HG03558 (cell line): Measurements from ENCODE around the gene TERT.
"Not testable (repeated sequence)": the region's sequence is repeated elsewhere in the genome, so short reads cannot be mapped to it uniquely, and the experiment has no call there.

ENCODE experiments used
- ATAC-seq: cut with Tn5 transposase; IDR thresholded peaks from one replicate; pipeline ENCODE4 v1.9.1; 2021; ENCODE audit warnings: moderate number of reproducible peaks; ENCODE audit not compliant: unreplicated experiment; ENCODE audit errors: extremely low read depth

TERT gene

DNA sequence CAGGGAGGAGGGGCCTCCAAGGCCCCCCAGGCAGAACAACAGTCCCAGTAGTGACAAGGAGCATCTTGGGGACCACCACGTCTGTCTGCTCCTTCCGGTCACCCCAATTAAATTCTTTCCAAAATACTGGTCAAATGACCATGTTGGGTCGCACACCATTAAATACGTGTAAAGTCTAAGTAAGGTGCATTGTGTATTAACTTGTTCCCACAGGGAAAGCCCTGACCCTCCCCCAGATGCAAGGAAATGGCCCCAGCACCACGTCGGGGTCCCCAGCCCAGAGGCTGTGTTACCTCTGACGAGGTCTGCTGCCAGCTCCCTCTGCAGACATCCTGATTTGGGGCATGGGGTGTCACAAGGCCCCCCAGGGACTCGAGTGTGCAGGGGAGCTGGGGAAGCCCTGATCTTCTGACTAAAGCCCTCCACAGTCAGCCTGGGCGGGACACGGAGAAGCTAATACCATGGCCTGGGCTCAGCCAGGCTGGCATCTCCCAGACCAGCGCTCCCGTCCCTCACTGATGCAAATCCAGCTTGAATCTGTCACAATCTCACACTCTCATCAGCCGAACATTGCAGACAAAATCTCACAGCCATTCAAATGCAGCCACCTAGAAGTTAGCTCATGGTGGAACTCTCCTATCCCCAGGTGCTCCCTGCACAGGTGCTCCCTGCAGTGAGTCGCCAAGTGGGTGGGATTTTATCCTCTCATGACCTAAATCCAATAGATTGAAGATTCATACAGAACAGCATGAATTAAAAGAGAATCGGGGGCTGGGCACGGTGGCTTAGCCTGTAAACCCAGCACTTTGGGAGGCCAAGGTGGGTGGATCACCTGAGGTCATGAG, 13.6 kb downstream of the TERT start:
- no peak for ATAC-seq

DNA sequence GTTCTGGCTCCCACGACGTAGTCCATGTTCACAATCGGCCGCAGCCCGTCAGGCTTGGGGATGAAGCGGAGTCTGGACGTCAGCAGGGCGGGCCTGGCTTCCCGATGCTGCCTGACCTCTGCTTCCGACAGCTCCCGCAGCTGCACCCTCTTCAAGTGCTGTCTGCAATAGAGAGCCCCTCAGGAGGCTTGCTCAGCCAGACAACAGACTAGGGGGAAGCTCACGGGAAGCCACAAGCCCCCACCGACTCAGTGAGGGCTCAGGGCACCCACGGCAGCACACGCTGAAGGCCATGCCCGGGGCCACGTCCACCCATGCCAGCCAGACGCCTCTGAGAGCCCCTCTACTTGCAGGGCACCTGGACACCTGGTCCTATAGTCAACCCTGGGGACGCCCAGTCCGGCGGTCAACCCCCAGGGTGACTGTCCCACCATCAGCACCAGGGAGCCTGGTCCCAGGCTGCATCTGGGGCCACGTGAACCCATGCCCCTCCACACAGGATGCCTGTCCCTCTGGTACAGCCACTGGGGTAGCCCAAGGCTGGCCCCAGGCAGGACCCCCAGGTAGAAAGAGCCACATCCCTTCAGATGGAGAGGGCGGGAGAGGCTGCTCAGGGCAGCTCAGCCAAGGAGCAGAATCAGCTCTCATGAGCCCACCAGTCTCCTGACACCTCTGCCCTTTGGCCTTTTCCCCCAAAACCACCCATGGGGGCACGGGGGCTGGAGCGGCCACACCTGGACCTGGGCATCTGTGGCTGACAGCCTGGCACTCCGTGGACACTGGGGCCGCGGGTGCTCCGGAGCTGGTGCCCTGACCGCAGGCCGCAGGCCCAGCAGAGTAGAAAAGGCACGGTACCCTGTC, 14.5 kb downstream of the TERT start:
- ATAC-seq: no peak

GRCh38 chr5:1279443-1280151, 15.3 kb downstream of the TERT start:
- ATAC-seq: no peak

DNA sequence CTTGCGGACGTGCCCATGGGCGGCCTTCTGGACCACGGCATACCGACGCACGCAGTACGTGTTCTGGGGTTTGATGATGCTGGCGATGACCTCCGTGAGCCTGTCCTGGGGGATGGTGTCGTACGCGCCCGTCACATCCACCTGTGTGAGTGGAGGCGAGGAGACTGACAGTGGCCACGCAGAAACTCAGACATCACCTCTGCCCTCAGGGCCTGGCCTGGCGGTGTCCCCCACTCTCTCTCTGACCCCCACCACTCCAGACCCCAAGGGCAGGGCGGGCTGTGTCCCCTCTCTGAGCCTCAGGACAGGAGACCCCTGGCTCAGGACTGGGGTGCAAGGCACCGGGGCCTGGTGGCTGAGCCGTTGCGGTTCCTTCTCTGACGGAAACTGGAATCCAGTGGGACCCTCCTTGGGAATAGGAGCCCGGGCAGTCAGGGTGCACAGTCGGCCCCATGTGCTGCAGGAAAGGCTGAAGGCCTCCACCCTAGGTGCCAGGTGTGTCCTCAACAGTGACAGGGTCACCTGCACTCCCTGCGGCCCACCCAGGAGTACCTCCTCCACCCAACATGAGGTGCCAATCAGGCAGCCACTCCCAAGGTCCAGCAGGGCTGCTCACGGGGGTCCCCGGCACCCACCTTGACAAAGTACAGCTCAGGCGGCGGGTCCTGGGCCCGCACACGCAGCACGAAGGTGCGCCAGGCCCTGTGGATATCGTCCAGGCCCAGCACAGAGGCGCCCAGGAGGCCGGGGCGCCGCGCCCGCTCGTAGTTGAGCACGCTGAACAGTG, 16.0 kb downstream of the TERT start:
- no peak for ATAC-seq

DNA sequence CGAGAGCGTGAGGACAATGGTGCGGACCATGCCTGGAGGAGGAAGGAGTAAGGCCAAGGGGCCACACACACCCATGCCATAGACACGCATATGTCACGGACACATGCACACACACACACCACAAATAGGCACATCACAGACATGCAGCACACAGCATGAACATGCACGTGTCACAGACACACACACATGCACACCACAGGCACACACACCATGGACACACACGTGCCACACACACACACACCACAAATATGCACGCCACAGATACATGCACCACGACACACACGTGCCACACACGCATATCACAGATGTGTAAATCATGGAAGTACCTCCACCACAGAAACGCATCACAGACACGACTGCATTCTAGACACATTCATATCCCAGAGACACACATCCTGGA, 16.7 kb downstream of the TERT start:
- no peak for ATAC-seq

GRCh38 chr5:1277781-1278180, 17.1 kb downstream of the TERT start:
- ATAC-seq: no peak

DNA sequence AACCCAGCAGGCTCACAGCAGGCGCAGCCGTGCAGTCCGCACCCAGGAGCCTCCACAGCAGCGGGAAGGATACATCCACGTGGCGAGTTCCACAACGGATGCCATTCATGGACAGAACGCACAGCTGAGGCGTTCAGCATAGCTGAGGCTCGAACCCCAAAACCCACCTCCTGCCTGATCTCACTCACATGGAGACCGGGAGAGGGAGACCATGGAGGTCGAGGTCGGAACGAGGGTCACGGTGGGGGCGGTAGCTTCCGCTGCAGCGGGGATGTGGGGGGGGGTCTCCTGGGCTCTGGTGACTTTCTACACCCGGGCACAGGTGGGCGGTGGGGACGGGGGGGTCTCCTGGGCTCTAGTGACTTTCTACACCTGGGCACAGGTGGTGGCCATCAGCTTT, 17.5 kb downstream of the TERT start:
- ATAC-seq: no peak

GRCh38 chr5:1276930-1277329, 17.9 kb downstream of the TERT start:
- no peak for ATAC-seq

- ATAC-seq: not testable (repeated sequence)
Observed at GRCh38 chr5:1275397-1276391, 19.2 kb downstream of the TERT start.

DNA sequence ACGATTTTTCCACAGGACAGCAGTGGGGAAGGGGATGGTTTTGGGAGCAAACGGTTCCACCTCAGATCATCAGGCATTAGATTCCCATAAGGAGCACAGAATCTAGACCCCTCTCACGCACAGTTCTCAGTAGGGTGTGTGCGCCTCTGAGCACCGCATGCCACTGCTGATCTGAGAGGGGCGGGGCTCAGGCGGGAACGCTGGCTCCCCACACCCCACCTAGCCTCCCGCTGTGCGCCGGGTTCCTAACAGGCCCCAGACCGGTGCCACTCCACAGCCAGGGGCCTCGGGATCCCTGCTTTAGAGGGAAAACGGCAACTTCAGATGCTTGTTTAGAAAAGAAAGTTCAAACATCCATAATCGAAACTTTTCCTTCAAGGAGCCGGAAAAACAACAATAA, 20.4 kb downstream of the TERT start:
- no peak for ATAC-seq

DNA sequence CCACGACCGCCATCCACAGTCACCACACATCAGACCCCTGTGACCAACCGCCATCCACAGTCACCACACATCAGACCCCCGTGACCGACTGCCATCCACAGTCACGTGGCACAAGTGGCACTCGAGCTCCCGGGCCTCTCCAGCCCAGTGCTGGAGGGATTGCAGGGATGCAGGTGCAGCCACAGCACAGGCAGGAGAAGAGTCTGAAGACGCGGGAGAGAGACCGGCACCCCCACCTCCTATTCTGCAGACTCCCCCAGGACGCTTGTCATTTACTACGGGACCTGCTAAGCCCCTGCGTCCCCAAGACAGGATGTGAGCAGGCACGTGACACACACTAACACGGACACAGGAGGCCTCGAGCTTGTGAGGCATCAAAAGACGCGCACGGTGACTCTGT, 21.1 kb downstream of the TERT start:
- no peak for ATAC-seq

- no peak for ATAC-seq
Observed at GRCh38 chr5:1272201-1272600, 22.7 kb downstream of the TERT start.

GRCh38 chr5:1270933-1271914, 23.6 kb downstream of the TERT start:
- ATAC-seq: no peak

- ATAC-seq: no peak
Observed at GRCh38 chr5:1270426-1270825, 24.4 kb downstream of the TERT start.

DNA sequence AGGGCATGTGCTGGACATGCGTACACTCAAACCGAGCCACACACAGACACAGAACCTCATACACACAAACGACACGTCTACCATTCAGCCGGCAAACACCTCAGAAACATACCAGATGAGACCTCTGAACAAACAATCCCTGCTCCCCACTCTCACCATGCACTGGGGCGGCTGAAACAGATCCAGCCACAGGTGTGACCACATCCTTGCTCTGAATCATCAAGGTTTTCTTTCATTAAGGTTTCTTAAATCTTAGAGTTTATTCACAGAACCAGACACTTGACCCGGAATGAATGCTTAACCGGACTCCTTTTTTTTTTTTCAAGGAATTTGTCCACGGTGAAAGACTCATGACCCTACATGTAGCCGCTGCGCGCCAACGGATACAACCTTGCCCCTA, 26.2 kb downstream of the TERT start:
- ATAC-seq: no peak

GRCh38 chr5:1268056-1268455, 26.8 kb downstream of the TERT start:
- ATAC-seq: no peak

- ATAC-seq: not testable (repeated sequence)
Observed at GRCh38 chr5:1267464-1267863, 27.4 kb downstream of the TERT start.

DNA sequence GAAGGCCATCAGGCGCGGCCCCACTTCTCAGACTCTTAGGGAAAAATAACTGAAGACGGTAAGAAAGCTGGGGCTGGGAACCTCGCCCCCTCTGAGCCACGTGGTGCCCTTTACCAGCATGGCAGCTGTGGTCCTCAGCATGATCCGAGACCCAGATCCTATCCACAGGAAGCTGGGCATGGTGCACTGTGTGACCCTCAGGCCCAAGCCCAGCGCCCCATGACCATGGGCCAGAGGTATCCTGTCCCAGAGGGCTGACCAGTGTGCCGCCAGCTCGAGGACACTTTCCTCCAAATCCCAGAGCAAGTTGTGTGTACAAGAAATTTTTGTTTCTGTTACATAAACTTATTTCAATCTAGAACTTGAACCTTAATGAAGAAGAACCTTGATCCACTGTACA, 28.1 kb downstream of the TERT start:
- no peak for ATAC-seq
